ENCODE measurements around the gene DLX6.

DLX6 gene

DNA sequence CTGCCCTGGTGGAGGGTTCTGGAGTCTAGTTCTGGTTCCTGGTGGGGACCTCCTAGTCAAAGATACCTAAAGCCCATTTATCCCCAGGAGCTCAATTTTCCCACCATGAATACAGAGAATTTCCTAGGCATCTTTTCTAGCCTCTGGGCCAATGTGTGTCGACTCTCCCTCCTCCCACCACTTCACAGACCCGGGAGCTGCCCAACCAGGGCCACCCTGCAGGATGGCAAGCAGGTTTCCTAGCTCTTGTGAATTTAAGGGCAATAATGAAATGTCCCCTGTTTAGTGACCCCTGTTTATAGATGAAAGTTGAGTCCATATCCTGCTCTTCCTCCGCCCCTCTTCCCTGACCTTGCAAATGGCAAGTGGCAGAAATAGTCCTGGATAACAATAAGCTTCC, 9.9 kb downstream of the DLX6 start:
- H3K9ac ChIP-seq (ENCODE audit: low read depth, low read length): no peak overlapping the region
- H3K27me3 ChIP-seq (ENCODE audit: control insufficient read depth, insufficient read depth, low read length): peaks cover 99% of the 10 kb centered on the region
- H3K9me3 ChIP-seq (ENCODE audit: control insufficient read depth, insufficient read depth, low read length): no peaks in the 10 kb centered on the region
- no peaks in the 10 kb centered on the region for H3K4me1 ChIP-seq (ENCODE audit: control insufficient read depth, insufficient read depth, low read length)
- H3K4me3 ChIP-seq (ENCODE audit: low read depth, low read length): no peak overlapping the region
- no peaks in the 10 kb centered on the region for H3K36me3 ChIP-seq (ENCODE audit: control insufficient read depth, insufficient read depth, low read length)

DNA sequence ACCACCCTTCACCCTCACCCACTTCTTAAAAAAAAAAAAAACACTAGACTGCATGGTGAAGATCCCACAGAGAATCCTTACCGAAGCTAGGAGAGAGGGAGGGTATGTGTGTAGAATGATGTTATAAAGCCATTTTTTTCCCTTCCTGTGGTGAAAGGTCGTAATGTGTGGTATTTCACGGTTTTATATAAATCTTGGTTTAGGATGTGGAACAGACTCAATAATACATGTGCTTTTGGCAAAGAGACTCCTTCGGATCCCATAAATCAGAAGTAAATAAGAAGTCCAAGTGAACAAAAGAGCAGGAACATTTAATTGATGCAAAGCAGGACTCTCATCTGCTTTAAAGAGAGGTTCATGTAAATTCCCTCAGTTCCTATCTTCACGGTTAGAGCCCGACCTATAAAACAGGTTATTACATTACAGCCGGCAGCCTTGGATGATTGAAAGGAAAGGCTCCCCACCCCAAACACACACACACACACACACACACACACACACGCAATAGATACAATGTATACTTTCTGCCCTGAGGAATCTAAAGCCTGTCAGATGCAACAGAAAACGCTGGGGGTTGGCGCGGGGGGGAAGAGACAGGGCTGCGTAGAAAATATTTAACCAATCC, 10.5 kb downstream of the DLX6 start:
- Histone ChIP-seq H3K36me3 (ENCODE audit: control insufficient read depth, insufficient read depth, low read length) (no peaks in the 10 kb centered on the region), H3K4me3 (ENCODE audit: low read depth, low read length) (peak overlapping the region; percentile 54), H3K4me1 (ENCODE audit: control insufficient read depth, insufficient read depth, low read length) (no peaks in the 10 kb centered on the region), H3K9ac (ENCODE audit: low read depth, low read length) (no peak overlapping the region), H3K27me3 (ENCODE audit: control insufficient read depth, insufficient read depth, low read length) (peaks cover 99% of the 10 kb centered on the region), H3K9me3 (ENCODE audit: control insufficient read depth, insufficient read depth, low read length) (no peaks in the 10 kb centered on the region)

DNA sequence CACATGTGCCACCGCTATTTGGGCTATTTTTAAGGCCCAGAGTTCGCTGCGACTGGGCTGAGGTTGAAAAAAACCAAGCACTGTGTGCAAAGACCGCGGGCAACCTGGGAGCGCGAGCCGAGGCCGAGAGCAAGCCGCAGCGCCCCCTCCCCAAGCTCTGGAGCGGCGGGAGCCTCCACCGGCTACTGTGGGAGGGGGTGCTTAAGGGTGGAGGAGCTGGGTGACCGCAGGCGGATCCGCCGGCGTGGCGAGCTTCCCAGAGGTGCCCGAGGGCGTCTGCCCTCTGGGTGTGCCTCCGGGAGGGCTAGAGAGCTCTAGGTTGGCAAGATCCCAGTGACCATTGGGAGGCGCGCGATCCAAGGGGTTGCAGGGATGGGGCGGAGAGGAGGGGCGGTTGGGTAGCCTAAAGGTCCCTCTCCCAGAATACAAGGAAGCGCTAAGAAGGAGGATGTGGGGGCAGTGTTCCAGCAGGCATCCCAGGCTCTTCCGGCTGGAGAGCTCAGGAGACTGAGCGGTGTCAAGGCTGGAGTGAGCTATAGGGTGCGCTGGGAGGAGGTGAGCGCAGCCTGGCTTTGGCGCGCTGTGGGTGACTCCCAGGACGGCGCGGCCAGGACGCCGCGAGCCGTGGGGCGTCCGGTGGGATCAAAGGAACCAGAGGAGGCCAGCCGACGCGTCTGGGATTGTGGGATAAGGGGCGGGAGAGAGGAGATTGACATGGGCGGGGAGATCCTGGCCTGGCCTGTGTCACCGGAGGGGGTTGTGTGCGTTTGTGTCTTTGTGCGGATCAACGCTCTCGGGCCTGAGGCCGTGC, 11.2 kb downstream of the DLX6 start:
- H3K9me3 ChIP-seq (ENCODE audit: control insufficient read depth, insufficient read depth, low read length): no peaks in the 10 kb centered on the region
- no peaks in the 10 kb centered on the region for H3K36me3 ChIP-seq (ENCODE audit: control insufficient read depth, insufficient read depth, low read length)
- no peak overlapping the region for H3K9ac ChIP-seq (ENCODE audit: low read depth, low read length)
- H3K4me1 ChIP-seq (ENCODE audit: control insufficient read depth, insufficient read depth, low read length): no peaks in the 10 kb centered on the region
- peak overlapping the region; percentile 54 for H3K4me3 ChIP-seq (ENCODE audit: low read depth, low read length)
- H3K27me3 ChIP-seq (ENCODE audit: control insufficient read depth, insufficient read depth, low read length): peaks cover 99% of the 10 kb centered on the region

DNA sequence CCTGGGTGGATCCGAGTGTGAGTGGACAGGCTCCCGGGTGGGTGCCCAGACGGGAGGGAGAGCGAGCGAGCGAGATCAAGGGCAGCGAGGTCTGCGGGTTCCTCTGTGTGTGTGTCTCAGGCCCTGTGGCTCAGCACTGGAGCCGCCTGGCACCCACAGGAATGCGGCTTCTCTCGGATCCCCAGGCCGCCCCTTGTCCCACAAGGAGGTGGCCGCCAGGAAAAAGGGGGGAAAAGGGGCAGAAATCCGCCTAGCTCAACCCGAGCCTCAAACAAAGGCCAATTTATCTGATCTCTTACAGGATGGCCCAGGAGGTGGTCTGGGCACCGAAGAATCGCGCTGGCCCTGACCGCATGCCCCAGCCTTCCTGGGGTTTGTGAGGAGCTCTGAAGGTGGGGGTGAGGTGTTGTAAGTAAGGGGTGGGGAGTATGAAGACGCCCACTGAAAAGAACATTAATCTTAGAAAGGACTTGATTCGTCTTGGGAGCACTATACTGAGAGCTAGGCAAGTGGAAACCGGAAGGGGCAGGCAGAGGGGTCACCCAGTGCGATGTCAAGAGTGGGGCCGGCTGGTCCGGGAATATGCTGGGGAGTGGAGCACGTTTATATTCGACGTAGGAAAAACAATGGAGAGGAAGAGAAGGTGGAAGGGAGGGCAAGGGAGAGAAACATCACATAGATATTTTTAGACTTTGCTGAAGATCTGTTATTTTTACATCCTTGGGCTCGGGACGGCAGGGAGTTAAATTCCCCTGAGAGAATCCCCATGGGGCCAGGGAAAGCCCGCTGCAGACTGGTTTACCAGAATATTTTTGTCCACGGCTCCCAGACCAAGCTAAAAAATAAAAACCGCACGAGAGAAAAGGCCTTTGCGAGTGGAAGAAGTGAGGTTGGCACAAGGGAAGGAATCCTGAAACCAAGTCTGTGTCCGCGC, 12.1 kb downstream of the DLX6 start:
- Histone ChIP-seq H3K4me3 (ENCODE audit: low read depth, low read length) (peak overlapping the region; percentile 54), H3K36me3 (ENCODE audit: control insufficient read depth, insufficient read depth, low read length) (no peaks in the 10 kb centered on the region), H3K9me3 (ENCODE audit: control insufficient read depth, insufficient read depth, low read length) (no peaks in the 10 kb centered on the region), H3K27me3 (ENCODE audit: control insufficient read depth, insufficient read depth, low read length) (peaks cover 99% of the 10 kb centered on the region), H3K4me1 (ENCODE audit: control insufficient read depth, insufficient read depth, low read length) (peaks cover 2% of the 10 kb centered on the region), H3K9ac (ENCODE audit: low read depth, low read length) (no peak overlapping the region)

DNA sequence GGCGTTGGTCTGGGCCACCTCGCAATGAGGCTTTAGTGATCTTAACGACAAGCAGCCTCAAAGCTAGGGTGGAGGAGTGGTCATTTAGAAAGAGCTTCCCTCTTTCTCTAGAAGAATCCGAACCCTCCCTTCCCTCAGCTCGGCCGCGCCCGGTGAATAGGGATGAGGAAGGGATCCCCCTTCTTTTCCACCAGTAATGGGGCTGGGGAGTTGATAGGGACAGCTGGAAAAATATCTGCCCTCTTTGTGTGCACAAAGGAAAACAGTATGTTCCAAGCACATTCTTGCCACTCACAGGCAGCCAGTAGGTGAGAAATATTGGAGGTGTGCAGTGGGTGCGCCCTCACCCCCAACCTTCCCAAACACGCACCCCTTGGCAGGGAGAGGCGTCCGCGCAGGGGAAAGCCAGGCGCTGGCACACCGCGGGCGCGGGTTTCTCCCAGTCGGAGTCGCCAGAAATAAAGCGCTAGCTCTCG, 12.8 kb downstream of the DLX6 start:
- Histone ChIP-seq H3K4me1 (ENCODE audit: control insufficient read depth, insufficient read depth, low read length) (peaks cover 5% of the 10 kb centered on the region), H3K36me3 (ENCODE audit: control insufficient read depth, insufficient read depth, low read length) (no peaks in the 10 kb centered on the region), H3K9ac (ENCODE audit: low read depth, low read length) (no peak overlapping the region), H3K9me3 (ENCODE audit: control insufficient read depth, insufficient read depth, low read length) (no peaks in the 10 kb centered on the region), H3K27me3 (ENCODE audit: control insufficient read depth, insufficient read depth, low read length) (peaks cover 99% of the 10 kb centered on the region), H3K4me3 (ENCODE audit: low read depth, low read length) (no peak overlapping the region)

DNA sequence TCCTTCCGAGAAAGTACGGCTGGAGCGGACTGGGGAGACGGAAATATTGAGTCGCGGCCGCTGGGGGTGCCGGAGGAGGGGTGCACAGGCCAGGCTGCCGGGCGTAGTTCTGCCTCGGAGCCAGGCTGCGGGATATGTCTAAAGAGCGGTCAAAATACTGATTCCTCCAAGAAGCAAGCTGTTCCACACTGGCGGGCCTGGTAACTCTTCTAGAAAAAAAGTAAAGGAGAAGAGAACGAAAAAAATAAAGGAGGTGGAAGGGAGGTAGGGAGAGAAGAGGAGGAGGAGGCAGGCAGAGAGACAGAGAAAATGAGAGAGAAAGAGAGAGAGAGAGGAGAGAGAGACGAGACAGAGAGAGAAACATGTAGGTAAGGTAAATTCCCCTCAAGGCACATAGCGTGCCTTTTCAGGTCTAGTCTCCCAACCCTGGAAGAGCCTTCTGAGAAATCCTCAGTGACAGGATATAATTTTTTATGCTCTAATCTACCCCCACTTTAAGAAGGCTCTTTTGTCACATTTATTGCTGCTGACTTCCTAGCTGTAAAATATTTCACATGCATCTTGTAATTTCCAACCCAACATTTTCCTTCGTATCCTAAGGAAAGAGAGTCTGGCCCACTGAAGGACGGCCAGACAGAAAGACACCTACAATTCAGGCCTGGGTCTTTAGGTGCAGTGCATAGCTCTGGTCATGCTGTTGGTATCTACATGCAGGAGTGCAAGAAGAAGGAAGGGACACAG, 13.6 kb downstream of the DLX6 start:
- Histone ChIP-seq H3K36me3 (ENCODE audit: control insufficient read depth, insufficient read depth, low read length) (no peaks in the 10 kb centered on the region), H3K9me3 (ENCODE audit: control insufficient read depth, insufficient read depth, low read length) (no peaks in the 10 kb centered on the region), H3K9ac (ENCODE audit: low read depth, low read length) (no peak overlapping the region), H3K27me3 (ENCODE audit: control insufficient read depth, insufficient read depth, low read length) (peaks cover 99% of the 10 kb centered on the region), H3K4me3 (ENCODE audit: low read depth, low read length) (no peak overlapping the region), H3K4me1 (ENCODE audit: control insufficient read depth, insufficient read depth, low read length) (peaks cover 9% of the 10 kb centered on the region)

DNA sequence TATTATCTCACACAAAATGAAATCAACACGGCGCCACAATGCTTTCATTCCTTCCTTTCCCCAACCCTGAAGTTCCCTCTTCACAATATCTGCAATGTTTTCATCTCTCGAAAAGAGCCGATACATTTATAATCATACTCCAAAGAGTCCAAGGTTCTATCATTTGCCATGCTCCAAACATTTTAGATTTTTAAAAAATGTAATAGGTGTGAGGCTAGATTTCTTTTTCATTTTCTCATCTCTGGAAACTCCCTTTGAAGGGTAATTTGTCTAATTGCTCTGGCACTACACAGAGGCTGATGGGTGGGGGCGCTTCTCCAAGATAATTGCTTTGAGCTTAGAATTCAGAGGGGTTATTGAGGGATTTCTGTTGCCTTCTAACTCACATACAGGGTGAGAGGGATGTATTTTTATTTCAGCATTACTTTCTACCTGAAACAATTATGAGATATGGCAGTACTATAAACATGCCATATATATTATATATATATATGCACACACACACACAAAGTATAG, 14.4 kb downstream of the DLX6 start:
- H3K9ac ChIP-seq (ENCODE audit: low read depth, low read length): no peak overlapping the region

DNA sequence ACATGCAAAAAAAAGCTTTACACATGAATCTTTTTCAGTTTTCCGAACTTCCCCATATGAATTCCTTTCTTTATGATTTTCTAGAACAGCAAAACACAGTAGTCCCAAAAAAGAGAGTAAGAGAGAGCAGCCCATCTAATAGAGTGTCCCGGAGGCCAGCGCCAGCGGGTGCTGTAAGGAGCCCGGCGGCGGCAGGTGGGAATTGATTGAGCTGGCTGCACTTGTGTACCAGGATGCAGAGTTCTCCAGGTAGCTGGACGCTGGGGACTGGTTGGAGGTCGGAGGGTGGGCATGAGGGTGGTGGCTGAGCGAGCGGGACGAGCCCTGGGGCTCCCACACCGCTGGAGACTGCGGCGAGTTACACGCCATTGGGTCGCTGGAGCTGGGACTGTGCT, 15.2 kb downstream of the DLX6 start:
- Histone ChIP-seq H3K9me3 (ENCODE audit: control insufficient read depth, insufficient read depth, low read length) (no peaks in the 10 kb centered on the region), H3K4me3 (ENCODE audit: low read depth, low read length) (peak overlapping the region; percentile 43), H3K27me3 (ENCODE audit: control insufficient read depth, insufficient read depth, low read length) (peaks cover 98% of the 10 kb centered on the region), H3K9ac (ENCODE audit: low read depth, low read length) (no peak overlapping the region), H3K4me1 (ENCODE audit: control insufficient read depth, insufficient read depth, low read length) (peaks cover 12% of the 10 kb centered on the region), H3K36me3 (ENCODE audit: control insufficient read depth, insufficient read depth, low read length) (no peaks in the 10 kb centered on the region)

More for the DNA sequence above, 14.4 kb downstream of the DLX6 start:
- Histone ChIP-seq H3K4me3 (ENCODE audit: low read depth, low read length) (no peak overlapping the region), H3K36me3 (ENCODE audit: control insufficient read depth, insufficient read depth, low read length) (no peaks in the 10 kb centered on the region), H3K4me1 (ENCODE audit: control insufficient read depth, insufficient read depth, low read length) (peaks cover 9% of the 10 kb centered on the region), H3K27me3 (ENCODE audit: control insufficient read depth, insufficient read depth, low read length) (peaks cover 98% of the 10 kb centered on the region), H3K9me3 (ENCODE audit: control insufficient read depth, insufficient read depth, low read length) (no peaks in the 10 kb centered on the region)

DNA sequence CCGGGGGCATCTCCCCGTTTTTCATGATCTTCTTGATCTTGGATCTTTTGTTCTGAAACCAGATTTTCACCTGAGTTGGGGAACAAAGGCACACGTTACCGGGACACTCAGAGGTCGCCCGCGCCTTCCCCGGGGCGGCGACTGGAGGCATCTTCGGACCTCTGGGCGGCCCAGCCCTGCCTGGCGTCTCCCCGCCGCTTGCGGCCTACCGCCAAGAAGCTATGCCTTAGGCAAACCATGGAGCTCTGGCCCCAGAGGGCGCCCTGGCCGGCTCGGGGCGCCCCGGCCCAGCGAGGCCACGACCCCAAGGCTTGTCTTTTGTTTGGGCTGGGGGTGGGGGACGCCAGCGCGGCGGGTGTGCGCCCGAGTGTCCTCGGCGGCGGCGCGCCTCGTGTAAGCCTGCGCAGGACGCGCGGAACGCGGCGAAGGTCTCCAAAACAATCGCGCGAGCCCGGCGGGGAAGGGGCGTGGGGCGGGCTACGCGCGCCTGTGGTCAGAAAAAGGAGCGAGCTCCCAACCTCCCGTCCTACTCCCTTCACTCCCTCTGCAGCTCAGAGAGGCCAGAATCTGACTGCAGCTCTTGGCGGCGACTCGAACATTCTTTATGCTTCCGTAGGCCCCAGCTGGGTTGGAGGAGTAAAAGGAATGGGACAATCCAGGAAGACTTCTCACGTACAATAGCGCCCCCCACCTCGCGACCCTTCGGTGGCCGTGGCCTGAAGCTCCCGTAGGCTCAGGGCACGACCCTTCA, 15.8 kb downstream of the DLX6 start:
- H3K36me3 ChIP-seq (ENCODE audit: control insufficient read depth, insufficient read depth, low read length): no peaks in the 10 kb centered on the region
- H3K4me3 ChIP-seq (ENCODE audit: low read depth, low read length): peak overlapping the region; percentile 43
- no peaks in the 10 kb centered on the region for H3K9me3 ChIP-seq (ENCODE audit: control insufficient read depth, insufficient read depth, low read length)
- H3K9ac ChIP-seq (ENCODE audit: low read depth, low read length): no peak overlapping the region
- peaks cover 98% of the 10 kb centered on the region for H3K27me3 ChIP-seq (ENCODE audit: control insufficient read depth, insufficient read depth, low read length)
- peaks cover 15% of the 10 kb centered on the region for H3K4me1 ChIP-seq (ENCODE audit: control insufficient read depth, insufficient read depth, low read length)

DNA sequence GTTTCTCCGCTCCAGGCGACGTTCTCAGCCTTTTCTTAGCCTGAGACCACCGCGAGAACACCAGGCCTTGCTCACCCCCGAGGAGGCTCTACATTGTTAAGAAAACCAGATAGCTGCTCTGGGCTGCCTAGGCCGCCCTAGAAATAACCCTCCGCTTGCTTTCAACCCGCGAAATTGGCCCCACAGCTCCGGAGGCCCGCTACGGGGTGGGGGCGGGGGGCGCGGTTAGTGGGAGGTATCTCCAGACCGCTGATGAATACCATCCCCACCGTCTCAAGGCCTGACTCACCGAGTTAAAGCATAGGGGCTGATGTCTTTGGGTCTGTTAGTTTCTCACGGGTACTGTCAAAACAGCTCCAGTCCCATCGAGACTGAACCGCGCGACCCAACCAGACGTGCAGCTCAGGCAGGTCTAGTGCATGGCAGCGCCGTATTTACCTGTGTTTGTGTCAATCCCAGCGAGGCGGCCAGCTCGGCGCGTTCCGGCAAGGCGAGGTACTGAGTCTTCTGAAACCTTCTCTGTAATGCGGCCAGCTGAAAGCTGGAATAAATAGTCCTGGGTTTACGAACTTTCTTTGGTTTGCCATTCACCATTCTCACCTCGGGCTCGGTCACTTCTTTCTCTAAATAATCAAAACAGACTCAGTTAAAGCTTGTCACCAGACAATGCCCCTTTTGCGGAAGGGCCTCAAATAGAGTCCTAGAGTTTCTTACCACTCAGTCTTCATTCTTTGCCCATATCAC, 16.6 kb downstream of the DLX6 start:
- Histone ChIP-seq H3K36me3 (ENCODE audit: control insufficient read depth, insufficient read depth, low read length) (no peaks in the 10 kb centered on the region), H3K9ac (ENCODE audit: low read depth, low read length) (no peak overlapping the region), H3K4me1 (ENCODE audit: control insufficient read depth, insufficient read depth, low read length) (peaks cover 15% of the 10 kb centered on the region), H3K4me3 (ENCODE audit: low read depth, low read length) (peak overlapping the region; percentile 43), H3K9me3 (ENCODE audit: control insufficient read depth, insufficient read depth, low read length) (no peaks in the 10 kb centered on the region), H3K27me3 (ENCODE audit: control insufficient read depth, insufficient read depth, low read length) (peaks cover 98% of the 10 kb centered on the region)
